GM08714 (cell line): ENCODE measurements around the gene ANK3.
A peak's percentile ranks its signal among the peaks of the same experiment; 100 is the strongest.

ENCODE experiments used
- H3K4me3 ChIP-seq: fragments of 200-500 bp; sonication (Bioruptor generic); 2 replicates; pipeline ENCODE4 v1.5.1; 2014; ENCODE audit warnings: mild to moderate bottlenecking, low read length, inconsistent platforms
- ZNF274 ChIP-seq: IDR thresholded peaks from 2 replicates; pipeline ENCODE4 v1.6.1; 2012; ENCODE audit warnings: mild to moderate bottlenecking, low read depth, low read length

ANK3 gene

DNA sequence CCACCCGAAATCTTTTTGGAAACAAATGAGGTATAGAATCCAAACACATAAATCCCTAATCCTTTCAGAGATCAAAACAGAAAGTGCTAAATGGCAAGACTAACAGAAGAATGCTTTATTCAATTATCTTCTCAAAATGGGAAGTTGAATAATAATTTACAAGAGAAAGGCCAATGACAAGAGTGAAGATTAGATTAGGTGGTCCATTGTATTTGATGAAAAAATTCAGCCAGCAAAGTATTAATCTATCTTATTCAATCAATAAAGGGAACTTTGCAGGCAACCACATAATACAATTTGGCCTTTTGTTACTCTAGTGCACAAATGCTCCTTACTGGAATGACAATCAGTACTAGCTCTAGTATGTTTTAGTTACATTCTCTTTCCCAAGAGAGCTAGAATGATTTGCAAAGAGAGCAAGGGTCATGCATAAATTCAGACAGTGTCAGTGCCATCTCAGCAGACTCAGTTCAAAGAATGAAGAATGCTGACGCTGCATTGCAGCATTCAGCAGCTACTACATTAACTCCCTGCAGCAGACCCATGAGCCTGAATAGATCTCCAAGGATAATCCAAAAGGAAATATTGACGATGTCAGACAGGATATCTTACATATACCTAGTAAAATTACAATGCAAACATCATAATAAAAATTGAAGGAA is 131.8 kb downstream of the ANK3 start:
- no peak overlapping the region for H3K4me3 ChIP-seq
- TF ChIP-seq ZNF274, result no peak

DNA sequence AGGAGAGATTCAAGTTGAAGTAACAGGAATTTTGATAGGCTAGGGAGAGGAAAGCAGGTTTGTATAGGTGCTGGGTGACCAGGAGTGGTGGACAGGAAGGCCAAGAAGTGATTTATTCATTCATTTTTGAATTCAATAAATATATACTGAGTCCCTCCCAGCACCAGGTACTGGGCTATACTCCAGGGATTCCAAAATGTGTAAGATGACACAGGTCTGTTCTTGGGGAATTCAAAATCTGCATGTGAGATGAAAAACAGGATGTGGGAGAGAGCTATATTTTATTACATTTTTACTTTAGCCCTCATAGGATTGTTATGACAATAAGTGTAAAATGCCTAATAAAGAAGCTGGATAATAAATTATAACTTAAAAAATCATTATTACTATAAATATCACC is 134.9 kb downstream of the ANK3 start:
- no peak overlapping the region for H3K4me3 ChIP-seq
- no peak for TF ChIP-seq ZNF274

DNA sequence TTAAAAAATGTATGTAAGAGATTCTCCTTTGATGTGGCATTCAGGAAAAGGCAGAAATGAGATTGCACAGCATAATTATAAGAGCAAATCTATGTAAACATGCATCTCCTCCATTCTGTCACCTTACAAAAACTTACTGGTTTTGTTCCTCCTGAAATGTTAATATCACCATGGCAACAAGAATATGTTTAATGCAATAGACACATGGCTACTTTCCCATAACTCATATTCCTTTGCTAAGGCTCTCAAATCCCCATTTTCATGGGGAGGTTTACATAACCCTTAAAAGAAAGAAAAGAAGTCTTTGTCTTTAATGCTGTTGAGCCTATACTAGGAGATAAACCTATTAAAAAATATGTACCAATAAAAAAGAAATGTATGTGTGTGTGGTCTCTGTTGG is 136.2 kb downstream of the ANK3 start:
- no peak for TF ChIP-seq ZNF274
- no peak overlapping the region for H3K4me3 ChIP-seq

DNA sequence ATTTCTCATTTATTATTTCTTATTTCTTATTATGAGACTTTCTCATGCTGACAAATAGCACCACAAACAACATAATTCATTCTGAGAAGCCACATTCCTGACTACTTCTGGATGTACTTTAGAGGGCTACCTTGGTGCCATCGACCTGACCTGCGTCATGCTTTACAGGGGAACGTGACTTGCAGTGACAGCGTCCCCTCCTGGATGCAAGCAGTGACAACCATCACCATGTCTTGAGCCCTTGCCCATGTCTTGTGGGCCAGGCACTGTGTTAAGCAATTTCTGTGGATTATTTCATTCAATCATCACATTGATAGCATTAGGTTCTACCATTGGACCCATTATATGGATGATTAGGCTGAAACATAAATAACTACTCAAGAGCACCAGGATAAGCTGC is 137.0 kb downstream of the ANK3 start:
- no peak for TF ChIP-seq ZNF274

DNA sequence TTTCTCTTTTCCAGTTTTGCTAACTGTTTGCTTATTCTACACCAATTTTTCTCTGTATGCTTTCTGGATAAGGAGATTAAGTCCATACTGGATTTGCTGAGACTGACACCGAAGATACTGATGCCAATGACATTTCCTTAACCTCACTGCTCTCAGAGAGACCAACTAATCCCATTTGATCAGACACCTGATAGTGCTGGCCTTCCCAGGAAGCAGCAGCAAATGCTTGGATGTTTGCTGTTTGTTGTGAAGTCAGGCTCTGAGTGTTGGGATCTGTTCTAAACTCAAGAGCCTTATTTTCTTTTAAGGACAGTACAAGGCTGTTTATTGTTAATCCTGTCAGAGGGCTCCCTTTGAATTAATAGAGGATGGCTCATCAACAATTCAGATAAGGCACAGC is 143.3 kb downstream of the ANK3 start:
- TF ChIP-seq ZNF274, result no peak
- no peak overlapping the region for H3K4me3 ChIP-seq

More for the DNA sequence above, 137.0 kb downstream of the ANK3 start:
- no peak overlapping the region for H3K4me3 ChIP-seq

DNA sequence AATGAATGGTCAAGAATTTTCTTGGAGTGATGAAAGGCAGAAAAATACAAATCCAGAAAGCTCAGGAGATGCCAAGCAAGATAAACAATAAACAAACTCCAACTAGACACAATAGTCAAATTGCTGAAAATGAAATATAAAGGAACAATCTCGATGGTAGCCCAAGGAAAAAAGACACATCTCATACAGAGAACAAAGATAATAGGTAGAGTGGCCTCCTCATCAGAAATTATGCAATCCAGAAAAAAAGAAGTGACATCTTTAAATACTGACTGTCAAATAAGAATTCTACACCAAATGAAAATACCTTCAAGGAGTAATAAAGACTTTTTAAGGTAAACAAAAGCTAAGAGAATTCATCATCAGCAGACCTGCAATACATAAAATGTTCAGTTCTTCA is 150.4 kb downstream of the ANK3 start:
- H3K4me3 ChIP-seq, result no peak overlapping the region
- no peak for TF ChIP-seq ZNF274

DNA sequence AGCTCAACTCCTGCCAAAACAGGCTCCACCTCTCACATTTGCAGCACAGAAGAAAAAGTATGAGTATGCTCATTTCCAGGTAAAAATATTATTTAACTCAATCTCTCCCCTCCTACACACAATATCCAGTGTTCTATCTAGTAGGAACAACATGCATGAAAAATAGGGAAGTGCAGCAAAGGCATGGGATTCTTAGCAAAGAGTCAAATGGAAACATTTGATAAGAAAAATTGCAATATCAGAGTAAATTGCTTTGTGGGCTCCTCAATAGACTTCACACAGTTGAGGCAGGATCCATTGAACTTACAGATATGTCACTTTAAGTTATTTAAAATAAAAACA is 150.9 kb downstream of the ANK3 start:
- H3K4me3 ChIP-seq, result no peak overlapping the region
- no peak for TF ChIP-seq ZNF274

DNA sequence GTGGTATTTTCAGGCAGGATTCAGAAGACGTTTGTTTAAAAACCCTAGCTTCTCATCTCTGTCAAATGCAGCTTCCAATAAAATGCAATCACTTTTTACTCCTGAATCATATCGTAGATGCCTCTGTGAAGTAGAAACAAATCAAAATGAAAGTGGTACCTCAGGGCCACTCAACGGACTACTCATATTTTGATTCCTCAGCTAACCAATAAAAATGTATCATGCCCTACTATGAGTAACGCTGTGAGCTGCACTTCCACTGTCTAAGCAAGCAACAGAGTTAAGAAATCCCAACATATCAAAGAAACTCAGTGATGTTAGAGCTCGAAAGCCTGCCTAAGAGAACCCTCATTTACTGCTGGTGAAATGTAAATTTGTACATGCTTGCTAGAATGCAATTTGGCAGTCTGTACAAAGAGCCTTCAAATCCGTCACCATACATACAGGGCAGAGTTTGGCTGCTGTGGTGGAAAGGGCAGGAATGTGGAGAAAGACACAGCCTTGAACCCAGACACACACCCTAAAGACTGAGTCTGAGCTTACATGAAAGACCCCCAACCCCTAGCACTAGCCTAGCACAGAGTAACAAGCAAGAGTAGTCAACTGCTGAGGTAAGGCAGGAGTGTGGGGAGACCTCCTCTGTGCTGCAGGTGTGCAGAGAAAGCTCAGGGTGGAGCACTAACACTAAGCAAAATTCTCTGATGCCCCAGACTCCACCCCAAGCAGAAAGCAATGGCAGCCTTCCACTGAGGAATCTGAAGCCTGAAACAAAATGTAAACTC is 151.5 kb downstream of the ANK3 start:
- no peak for TF ChIP-seq ZNF274
- H3K4me3 ChIP-seq, result no peak overlapping the region; the same call in 1 of the 2 replicates

DNA sequence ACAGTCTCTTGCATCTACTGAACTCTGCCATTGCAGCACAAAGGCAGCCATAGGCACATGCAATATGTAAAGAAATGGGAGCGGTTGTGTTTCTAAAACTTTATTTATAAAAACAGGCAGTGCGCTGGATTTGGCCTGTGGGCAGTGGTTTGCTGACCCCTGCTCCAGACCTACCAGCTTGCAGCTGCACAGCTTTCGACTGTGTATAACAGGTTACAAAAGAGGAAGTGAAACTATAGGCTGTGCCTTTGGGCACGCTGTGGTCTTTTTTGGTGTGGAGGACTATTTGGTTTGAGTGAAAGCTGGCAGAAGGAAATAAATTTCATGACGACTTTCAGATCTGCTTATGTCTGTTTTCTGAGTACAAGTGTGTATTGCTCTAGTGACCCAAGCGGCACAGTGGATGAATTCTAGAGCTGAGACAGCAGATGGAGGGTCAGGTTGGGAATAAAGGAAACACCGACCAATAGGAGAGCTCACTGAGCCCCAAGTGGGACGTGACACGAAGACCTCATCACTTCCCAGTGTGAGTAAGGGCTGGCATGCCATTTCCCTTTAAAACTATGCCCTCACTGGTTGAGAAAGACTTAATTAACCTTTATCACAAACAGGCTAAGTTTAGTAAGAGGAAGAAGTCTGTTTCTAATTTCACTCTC is 152.7 kb downstream of the ANK3 start:
- peak overlapping the region; percentile 63; the same call in 1 of the 2 replicates for H3K4me3 ChIP-seq
- no peak for TF ChIP-seq ZNF274

DNA sequence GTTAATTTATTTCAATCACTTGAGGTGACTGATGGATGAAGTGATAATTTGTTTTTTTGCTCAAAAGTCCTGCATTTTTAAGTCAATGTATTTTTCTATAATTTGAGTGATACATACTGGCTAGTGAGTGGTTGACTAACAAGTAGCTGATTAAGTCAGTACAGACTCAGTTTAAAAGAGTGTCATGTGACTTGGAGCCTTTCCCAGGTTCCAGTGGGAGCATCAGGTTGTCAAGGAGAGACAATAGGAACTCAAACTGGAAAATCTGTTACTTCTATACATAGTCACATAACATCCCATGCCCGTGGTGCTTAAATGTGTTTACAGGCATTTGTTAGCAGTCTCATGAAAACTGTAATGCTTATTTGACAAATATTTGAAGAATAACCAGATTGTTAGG is 154.7 kb downstream of the ANK3 start:
- no peak for TF ChIP-seq ZNF274
- no peak overlapping the region for H3K4me3 ChIP-seq

DNA sequence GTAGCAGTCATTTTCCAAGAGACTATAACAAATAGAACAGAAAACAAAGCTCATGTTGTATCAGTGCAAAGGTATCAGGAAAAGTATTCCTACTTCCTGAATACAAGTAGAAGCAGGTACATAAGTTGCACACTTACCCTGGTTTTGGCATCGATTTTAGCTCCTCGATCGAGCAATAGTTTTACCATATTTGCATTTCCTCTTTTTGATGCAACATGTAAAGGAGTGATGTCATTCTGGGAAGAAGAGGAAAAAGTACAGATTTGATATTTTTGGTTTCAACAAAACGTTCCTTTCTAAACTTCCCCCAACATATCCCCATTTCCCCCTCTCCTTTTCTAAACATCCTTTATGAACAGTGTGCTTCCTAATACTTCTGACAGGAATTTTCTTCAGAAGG is 155.1 kb downstream of the ANK3 start:
- no peak for TF ChIP-seq ZNF274
- H3K4me3 ChIP-seq, result no peak overlapping the region

DNA sequence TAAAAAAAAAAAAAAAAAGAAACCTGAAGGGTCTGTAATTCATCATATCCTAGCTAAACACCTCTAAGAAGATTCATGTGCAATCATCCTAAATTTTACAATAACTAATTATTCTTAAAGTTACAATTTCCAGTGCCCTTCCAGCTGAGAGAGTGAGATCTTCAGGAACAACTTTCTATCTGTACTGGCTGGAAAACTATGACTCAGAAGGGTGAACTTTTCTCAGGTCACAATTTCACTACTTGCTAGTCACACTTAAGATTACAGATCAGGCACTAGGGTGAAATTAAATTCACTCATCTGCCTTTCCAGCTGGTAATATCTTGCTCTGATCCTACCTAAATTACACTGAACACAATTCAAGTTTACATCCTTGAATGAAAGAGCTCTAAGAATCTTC is 158.8 kb downstream of the ANK3 start:
- no peak for TF ChIP-seq ZNF274
- H3K4me3 ChIP-seq, result no peak overlapping the region

DNA sequence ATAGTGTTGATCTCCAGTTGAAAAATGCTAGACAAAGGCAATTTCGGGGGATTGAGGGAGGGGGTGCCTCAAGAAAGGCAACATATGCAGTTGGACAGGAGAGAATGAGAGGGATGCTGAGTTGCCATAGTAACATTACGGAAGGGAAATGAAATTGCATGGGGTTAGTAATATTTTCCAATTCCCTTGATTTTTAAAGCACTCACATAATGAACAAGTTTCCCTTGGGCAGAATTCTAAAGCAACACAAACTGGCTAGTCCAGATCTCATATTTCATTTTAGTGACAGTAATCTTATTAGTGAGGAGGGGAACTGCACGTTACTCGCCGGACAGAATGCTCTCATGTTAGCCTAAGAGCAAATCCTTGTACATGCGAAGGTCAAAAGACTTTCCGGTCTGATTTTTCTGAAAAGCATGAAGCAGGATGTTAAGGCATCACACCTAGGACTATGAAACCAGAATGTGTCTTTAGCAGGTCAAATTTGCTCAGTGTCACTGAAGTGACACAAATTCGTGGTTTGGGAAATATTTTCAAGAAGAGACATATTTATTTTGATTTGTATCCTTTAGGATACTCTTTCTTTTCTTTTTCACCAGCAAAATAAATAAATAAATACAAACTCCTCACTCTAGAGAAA is 165.5 kb downstream of the ANK3 start:
- H3K4me3 ChIP-seq, result no peak overlapping the region
- no peak for TF ChIP-seq ZNF274

DNA sequence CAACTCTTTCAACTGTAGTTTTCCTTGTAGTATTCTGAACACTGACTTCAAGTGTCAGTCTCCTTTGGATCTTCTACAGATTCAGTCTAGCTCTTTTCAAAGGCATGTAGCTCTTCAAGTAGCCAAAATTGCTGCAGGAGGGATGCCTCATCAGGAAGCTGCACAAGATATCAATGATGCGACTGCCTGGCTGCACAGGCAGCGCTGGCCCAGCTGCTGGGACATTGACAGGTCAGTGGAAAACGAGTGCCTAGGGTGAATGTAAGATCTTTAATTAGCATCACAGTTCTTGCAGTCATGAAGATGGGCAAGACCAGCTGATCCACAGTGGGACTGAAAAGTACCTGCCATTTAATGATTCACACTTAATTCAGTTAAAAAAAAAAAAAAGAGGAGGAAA is 167.6 kb downstream of the ANK3 start:
- TF ChIP-seq ZNF274, result no peak
- no peak overlapping the region for H3K4me3 ChIP-seq

DNA sequence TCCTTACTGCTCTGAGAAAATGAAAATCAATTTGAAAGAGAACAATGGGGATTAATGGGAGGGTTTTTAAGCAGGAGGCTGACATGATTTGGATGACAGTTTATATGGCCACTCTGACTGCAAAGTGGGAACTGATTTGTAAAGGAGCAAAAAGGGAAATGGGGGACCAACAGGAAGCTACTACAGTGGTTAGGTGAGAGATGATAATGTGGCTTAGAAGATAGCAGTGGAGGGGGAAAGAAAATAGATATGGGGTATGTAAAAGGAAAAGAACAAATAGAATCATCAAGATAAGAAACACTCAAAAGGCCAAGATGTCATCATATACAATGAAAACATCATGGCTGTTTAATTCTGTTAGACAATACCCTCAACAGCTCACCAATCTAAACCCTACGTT is 177.5 kb downstream of the ANK3 start:
- no peak overlapping the region for H3K4me3 ChIP-seq
- no peak for TF ChIP-seq ZNF274
